DMS79 (cell line): ENCODE results near the gene CRIP1.

ENCODE experiments used
- DNase-seq: peaks from one replicate; lab custom pipeline; 2025; lab: John Stamatoyannopoulos, UW

Gene CRIP1

DNA sequence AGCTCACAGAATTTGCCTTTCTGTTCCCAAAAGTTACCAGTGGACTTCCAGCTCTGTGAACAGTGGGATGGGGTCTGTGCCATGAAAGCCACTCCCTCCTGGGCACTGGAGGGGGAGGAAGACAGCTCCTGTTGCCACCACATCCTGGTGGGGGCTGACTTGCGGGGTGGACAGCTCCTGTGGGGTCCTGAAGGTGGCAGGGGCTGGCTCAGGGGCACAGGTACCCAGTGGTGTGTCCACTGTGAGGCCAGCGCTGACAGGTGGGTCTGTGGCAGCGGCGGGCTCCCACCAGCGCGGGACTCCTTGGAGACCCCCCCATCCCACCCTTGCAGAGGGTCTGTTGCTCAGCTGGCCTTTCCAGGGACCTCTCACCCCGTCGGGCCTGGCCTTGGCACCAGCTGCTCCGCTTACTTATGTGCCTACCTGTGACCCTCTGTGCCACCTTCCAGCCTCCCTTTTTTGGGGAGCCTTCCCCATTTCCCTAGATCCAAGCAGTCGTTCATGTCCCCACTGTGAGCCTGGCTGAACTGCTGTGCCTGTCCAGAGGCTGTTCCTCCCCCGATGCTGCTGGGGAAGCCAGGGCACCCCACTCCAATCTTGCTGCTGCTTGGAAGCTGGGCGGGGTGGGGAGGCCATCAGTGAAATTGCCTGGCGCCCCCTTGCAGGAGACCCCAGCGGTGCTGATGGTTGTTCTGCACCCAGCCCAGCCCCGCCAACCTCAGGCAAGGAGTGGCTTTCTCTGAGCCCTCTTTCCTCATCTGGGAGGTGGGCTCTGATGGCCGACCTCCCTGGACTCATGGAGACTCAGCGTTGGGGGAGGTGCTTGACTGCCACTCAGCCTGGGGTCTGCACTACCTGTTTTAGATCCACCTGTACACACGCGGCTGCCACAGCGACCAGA is 6.5 kb downstream of the CRIP1 start:
- no peak for DNase-seq

DNA sequence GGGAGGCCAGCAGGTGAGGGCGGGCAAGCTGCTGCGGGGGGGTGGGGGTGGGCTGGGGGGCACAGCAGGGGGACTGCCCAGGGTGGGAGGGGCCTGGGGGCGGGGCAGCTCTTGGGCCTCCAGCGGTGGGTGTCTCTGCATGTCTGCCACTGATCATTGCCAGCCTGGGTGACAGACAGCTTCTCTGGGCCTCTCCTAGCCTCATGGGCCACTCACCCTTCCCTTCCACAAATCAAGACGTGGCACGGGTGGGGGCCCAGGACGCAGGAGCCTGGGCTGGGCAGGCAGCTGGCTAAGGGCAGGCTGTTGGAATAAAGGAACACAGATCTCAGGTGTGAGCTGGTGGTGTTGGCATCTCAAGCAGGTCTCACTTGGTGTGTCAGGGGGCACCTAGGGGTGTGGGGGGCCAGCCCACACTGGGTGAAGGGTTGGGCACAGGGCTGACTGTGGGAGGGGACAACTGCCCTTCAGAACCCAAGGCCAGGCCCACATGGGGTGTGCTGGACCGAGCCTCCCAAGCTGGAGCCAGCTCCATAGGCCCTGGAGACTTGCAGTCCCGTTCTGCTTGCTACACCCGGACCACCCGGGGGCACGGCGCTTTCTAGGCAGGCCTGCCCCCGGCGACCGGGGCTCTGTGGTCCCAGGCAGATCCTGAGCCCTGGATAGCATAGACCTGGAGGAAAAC is 7.4 kb downstream of the CRIP1 start:
- DNase-seq, result no peak

DNA sequence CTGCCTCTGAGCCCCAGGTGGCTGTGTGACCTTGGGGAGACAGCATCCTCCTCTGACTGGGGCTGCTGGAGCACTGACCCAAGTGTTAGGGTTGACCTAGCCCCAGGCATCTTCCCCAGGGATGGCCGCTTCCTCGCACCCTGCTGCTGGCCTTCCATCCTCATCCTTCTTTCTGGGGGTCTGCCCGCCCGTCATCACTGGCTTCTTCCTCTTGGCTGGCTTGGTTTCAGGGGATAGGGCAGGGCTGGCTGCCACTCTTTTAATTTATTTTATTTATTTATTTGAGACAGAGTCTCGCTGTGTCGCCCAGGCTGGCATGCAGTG is 7.9 kb downstream of the CRIP1 start:
- DNase-seq, result no peak

DNA sequence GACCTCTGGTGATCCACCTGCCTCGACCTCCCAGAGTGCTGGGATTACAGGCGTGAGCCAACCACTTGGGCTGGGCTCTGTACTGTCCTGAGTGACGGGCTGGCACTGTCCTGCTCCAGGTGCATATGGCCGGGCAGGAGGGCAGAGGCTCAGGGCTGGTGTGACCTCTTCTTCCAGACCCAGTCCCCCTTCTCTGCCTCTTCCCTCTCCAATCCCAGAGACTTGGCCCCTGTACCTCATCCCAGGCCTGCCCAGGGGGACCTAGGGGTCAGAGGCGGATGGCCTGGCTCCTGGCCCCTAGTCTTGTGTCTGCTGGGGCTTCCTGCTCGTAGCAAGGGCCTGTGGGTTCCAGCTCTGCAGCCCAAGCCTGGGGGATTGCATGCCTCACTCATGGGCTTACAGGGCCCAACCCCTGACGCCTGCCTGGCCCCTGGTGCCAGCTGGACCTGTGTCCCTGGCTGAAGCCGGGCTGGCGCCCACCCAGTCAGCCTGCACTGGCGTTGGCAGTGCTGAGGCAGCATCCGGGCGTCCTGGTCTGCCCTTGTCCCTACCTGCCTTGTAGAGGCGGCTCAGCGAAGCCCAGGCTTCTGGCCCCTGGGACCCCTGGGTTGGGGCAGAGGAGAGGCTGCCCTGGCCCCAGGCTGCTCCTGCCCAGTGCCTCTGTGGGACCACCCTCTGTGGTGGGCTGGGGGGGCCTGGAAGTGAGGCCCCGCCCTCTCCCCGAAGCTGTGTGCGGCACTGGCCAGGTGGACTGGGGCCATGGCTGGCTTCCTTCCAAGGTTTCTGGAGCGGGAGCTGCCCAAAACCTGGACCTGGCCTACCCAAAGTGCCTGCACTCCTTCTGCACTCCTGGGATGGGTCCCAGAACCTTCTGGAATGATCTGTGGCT is 8.7 kb downstream of the CRIP1 start:
- DNase-seq, result no peak

DNA sequence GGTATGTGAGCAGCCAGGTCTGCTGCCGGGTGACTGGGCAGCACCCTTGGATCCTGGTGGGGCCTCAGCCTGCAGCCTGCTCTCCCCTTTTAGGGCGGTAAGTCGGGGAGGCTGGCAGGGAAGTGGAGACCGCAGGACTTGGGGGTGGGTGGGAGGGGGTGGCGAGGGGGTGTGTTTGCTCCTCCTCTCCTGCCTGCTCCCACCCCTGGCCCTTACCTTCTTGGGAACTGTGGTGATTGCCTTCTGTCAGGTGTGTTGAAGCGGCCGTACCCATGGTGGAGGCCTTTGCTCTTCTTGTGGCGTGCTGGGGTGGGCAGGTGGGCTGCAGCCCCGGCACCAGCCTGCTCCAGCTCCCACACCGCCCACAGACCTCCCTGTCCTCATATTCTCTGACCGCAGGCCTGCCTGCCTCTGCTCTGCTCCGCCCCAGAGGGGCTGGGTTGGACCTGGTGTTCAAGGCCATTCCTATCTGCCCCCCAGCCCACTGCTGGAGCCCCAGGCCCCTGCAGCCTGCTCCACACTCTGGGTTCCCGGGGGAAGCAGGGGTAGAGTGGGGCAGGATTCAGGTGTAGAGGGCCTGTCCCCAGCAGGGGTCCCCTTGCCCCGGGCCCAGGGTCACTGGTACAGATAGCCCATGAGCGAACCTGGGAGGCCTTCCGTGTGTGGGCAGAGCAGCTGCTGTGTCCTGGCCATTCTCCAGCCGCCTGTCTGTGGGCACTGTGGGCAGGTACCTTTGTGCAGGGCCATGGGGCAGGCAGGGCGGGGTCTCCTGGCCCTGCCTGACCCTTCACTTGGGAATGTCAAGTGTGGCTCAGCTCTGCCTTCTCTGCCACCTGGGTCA is 9.5 kb downstream of the CRIP1 start:
- DNase-seq, result no peak

DNA sequence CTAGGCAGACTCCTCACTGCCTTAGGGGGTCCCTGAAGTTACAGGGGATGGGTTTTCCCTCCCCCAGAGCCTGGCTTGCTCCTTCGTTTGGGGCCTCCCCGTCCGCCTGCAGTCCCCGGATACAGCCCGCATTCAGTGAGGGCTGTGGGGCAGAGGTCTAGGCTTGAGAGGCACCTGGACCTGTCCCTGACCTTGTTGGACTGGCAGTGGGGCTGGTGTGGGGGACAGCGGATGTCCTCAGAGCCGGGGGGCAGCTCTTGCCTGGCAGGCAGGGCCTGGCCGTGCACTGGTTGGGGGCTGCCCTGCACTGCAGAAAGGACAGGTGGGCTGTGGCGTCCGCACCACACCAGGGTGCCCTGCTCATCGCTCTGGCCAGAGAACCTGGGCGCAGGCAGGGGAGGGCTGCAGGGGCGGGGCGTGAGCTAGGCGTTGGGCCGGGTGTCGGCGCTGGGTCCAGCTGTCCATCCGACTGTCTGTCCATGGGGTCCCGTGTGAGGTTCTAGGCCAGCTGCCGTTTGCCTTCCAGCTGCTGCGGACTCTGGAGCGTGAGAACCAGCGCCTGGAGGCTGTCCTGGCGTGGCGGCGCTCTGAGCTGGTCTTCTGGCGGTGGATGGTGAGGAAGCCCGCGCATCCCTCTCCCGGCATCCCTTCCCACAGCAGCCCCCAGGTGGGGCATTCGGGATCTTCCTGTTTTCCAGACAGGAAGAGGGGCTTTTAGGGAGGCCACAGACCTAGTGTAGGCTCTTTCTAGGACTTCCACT is 10.3 kb downstream of the CRIP1 start:
- DNase-seq, result no peak

DNA sequence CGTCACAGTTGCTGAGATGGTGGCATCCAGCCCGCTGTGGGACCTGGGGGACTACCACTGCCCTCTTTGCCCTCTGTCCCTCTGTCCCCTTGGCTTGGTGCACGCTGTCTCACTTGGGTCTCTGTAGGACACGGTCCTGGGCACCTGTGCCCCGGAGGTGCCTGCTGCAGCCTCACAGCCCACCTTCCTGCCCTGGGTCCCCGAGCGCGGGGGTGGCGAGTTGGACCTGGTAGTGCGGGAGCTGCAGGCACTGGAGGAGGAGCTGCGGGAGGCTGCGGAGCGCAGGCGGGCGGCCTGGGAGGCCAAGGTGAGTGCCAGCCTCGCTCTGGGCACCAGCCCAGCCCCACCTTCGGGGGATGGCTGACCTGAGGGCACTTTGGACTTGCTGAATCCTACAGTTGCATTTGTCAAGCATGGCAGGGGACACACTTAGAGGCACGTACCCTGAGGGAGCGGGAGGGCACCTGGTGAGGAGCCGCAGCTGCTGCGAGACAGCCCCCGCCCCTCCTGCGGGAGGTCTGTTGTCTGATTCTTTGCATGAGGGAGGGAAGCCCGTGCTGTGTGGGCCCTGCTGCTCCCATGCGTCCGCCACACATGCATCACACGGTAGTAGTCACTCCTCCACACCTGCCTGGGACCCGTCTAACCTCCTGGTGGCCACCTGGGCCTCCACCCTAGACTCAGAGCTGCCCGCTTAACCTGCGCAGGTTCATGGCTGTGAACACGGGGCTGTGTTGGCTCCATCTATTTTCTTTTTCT is 11.2 kb downstream of the CRIP1 start:
- no peak for DNase-seq

DNA sequence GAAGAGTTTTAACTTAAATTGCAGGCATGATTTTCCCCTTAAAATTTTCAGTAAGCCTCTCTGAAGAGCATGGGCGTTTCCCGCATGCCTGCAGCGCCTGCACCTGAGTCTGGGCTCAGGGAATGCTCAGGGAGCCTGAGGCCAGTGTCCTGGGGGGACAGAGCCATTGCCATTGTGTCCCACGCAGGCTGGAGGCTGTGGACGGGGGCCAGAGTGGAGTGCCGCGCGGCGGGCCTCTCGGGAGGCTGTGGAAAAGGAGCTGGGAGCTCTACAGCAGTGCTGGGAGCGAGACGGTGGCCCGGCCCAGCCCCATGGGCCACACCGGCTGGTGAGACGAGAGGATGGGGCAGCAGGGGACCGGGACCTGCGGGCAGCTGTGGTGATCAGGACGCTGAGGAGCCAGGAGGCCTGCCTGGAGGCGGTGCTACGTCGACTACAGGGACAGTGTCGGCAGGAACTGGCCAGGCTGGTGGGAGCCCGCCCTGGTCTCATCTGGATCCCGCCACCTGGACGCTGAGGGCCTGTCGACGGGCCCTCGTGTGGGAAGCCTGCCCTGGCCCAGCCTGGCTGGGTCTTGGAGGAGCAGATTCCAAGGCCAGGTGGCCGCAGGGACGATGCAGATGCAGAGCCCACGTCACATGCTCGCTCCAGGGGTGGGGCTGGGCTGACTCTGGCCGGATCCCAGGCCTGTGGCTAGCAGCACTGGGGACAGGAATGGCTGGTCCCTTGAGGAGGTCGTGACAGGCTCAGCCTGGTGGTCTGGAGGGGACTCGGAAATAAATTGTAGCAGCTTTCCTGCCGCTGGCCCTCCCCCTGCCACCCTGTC is 12.0 kb downstream of the CRIP1 start:
- DNase-seq, result no peak

DNA sequence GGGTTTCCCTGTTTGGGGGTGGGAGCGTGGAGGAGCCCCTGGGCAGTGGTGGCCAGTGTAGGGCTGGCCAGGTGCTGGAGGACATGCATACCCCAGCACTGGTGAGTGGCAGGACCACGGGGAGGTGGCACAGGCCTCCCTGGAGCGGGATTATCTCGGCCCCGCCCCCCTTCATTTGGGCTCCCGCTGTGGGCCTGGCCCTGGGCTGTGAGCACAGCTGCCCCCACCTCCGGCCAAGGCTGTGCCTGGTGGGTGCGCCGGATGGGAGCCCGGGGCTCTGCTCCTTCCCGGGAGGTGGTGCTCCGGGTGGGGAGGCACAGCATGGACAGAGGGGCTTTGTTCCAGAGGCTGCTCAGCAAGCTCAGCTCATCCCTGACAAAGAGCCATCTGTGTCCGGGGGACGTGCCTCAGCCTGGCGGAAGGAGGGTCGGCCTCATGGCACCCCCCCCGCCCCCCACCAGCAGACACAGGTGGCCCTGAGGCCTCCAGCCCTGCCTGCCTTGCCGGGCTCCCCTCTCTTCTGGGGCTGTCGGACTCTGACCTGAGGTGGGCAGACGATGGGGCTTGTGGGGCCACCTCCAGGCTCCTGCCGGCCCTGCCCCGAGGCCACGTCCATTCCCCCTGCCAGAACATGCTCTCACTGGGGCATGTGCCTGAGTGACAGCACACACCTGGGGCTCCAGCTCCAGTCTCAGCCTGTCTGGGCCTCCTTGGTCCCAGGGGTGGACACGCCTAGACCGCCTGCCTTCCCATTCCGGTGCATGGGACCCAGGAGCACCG is 12.8 kb downstream of the CRIP1 start:
- DNase-seq, result no peak

DNA sequence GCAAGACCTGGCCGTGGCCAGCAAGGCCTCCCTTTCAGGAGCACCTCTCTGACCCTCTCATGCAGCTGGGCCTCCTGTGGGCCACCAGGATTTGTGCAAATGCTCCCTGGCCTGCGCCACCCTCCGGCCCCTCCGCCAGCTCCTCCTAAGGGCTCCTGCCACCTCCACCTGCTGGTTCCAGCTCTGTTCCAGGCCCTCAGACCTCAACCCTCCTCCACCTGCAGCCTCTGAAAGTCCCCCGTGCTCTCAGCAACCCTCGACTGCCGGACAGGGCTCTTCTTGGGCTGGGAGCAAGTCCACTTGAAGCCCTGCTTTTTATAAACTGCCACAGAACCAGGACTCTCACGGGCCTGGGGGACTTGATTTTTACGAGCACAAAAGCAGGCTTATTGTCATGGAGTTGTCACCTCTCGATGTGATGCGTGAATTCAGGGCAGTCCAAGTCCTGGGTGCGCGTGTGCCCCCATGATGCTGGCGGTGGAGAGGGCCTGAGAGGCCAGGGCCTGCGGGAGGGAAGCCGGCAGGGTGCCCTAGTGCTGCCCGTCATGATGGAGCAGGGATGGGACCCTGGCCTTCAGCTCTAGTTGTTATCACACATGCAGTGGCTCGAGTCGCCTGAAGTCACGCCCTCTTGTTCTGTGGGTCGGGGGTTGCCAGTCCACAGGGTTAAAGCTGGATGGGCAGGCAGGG is 13.5 kb downstream of the CRIP1 start:
- DNase-seq, result no peak

DNA sequence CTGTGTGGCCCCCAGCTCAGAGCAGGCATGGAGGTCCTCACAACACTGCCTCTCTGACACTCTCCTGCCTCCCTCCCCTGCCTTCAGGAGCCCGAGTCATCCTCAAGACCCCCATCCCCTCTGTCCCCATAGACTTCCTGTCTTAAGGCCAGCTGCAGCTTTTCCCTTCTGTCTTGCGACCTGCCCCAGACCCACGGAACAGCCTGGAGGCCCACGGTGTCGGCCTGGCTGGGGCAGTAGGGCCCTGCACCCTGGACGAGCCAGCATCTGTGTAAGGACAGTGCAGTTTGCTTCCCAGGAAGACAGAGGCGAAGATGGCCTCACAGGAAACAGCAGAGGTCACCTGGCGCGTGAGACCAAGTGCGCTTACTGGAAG is 14.0 kb downstream of the CRIP1 start:
- DNase-seq, result no peak

DNA sequence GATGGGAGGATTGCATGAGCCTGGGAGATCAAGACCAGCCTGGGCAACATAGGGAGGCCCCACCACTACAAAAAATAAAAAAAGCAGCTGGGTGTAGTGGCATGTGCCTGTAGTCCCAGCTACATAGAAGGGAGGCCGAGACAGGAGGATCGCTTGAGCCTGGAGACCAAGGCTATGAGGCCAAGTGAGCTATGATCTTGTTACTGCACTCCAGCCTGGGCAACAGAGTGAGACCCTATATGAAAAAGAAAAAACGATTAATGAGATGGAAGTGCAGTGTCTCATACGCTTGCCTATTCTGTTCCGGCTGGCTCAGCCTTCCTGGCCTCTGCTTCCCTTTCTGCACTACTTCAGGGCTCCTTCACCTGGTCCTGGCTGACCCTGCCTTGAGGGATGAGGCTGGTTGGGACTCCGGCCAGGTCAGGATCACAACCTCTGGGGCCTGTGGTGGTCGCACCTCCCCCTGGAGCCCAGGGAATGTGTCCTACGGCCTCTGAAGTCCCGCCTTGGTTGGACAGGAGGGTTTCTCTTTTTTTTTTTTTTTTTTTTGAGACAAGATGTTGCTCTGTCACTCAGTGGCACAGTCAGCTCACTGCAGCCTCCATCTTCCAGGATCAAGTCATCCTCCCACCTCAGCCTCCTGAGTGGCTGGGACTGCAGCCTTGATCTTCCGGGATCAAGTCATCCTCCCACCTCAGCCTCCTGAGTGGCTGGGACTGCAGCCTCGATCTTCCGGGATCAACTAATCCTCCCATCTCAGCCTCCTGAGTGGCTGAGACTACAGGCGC is 15.0 kb downstream of the CRIP1 start:
- DNase-seq, result no peak

DNA sequence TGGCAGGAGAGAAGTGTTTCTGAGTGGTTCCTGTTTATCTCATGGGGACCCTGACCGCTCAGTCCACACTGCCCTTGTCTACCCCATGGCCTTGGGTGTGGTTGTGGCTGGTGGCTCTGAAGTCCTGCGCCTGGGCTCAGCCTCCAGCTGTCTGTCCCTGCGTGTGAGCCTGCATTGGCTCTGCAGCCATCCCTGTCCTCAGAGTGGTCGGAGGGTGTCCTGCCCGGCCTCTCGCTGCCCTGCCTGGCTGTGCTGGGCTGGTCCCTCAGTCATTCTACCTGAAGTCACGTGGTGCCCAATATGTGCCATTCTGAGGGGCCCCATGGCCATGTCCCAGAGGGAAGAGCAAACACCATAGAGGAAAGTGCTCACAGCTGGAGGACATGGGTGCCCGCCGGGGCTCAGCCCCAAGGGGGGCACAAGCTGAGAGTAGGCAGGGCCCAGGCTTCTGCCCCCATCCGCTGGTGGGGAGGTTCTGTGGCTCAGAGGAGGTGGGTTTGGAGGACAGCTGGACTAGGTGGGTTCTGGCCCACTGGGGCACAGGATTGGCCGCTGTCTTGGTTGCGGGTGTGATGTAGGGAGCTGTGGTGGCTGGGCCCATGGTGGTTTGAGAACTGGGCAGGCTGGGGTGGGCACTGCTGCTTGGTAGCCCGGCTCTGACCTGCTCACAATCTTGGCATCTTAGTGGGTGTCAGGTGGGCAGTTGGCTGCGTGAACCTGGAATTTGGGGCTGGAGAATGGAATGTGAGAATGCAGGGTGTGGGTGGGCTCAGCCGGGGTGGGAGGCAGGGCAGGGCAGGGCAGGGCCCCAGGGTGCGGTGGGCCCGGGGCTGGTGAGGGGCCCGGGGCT is 16.0 kb downstream of the CRIP1 start:
- DNase-seq, result no peak

DNA sequence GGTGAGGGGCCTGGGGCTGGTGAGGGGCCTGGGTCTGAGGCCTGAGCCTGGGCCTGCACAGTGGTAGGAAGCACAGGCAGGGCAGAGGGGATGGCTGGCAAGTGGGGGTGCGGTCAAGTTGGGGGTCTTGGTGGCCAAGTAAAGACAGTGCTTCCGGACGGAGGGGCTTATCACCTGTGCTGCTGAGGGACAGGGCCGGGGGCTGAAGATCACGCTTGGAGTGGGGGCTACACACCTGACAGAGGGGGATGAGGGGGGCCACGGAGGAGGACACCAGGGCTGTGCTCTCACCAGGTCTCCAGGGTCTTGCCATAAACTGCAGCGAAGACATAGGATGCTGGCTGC is 16.6 kb downstream of the CRIP1 start:
- no peak for DNase-seq

DNA sequence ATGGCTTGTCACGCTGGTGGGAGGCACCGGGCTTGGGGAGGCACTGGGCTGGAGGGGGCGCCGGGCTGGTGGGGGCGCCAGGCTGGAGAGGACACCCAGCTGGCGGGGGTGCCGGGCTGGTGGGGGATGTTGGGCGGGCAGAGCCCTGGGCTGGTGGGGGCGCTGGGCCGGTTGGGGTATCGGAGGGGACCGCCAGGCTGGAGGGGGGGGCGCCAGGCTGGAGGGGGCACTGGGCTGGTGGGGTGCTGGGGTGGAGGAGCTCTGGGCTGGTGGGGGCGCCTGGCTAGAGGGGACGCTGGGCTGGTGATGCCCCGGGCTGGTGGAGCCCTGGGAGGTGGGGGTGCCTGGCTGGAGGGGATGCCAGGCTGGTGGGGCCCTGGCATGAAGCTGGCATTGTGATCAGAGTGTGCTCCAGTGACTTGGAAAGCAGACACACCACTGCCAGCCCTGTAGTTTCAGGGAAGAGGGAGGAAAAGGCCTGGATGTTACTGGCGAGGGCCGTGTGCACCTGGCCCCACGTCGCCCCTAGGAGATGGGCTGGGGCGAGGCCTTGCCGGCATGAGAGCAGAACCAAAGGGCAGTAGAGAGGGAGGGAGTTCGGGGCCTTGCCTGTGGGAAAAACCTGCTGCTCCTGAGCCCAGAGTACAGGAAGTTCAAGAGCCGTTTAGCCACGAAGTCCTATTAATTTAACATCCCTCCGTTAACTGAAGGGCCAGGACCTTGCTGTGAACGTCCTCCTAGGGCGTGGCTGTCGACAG is 17.4 kb downstream of the CRIP1 start:
- DNase-seq, result no peak

DNA sequence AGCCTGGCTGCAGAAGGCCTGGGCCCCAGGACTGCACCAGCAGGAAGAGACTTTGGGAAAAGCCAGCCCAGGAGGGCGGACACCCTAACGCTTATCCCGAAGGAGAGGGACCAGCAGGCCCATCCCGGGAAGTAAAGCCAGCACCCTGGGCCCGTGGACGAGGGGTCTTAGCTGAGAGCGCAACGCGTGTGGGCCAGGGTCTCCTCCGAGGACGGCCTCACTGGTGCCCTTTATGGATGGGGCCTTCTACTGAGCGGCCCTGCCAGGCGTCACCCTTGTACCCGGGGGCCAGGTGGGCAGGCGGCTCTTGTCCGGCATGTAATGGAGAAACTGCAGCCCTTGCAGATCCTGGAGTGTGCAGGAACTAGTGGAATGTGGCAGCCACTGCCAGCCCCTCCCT is 18.4 kb downstream of the CRIP1 start:
- DNase-seq, result no peak
